DMS 273 (cell line): ENCODE data around the gene GMCL2.
A peak's percentile ranks its signal among the peaks of the same experiment; 100 is the strongest.

Experiments used
- DNase-seq: peaks from one replicate; lab custom pipeline; 2025; ENCODE audit not compliant: unreplicated experiment; lab: John Stamatoyannopoulos, UW

GMCL2 gene

GRCh38 chr5:178222292-178222691 lies 35.1 kb upstream of the GMCL2 start:
- no peak for DNase-seq

GRCh38 chr5:178221853-178222252 lies 34.7 kb upstream of the GMCL2 start:
- no peak for DNase-seq

GRCh38 chr5:178221282-178221681 lies 34.1 kb upstream of the GMCL2 start:
- DNase-seq: no peak

GRCh38 chr5:178218827-178219226 lies 31.7 kb upstream of the GMCL2 start:
- no peak for DNase-seq

DNA sequence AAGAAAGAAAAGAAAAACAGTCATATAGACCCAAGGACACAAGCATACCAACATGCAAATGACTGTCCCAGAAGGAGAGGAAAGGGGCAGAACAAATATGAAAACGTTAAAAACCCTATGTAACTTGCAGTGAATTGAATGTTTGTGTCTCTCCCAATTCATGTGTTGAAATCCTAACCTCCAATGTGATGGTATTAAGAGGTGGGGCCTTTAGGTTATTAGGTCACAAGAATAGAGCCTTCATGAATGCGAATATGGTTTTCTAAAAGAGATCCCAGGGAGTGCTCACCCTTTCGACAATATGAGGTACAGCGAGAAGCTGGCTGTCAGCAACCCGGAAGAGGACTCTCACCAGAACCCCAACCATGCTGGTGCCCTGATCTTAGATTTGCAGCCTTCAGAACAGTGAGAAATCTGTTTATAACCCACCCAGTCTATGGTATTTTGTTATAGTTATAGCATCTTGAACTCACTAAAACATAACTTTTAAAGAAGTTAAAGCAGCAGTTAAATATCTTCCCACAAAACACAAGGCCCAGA lies 31.1 kb upstream of the GMCL2 start:
- peak; percentile 35 for DNase-seq

GRCh38 chr5:178216779-178217178 lies 29.6 kb upstream of the GMCL2 start:
- DNase-seq: no peak

- no peak for DNase-seq
Observed at GRCh38 chr5:178216088-178216534, 28.9 kb upstream of the GMCL2 start.

GRCh38 chr5:178215280-178216002 lies 28.3 kb upstream of the GMCL2 start:
- peak; percentile 38 for DNase-seq

GRCh38 chr5:178214160-178214803 lies 27.1 kb upstream of the GMCL2 start:
- DNase-seq: peak; percentile 49

- DNase-seq: no peak
Observed at GRCh38 chr5:178213748-178214151, 26.6 kb upstream of the GMCL2 start.

GRCh38 chr5:178213003-178213461 lies 25.9 kb upstream of the GMCL2 start:
- peak; percentile 52 for DNase-seq

- peak; percentile 52 for DNase-seq
Observed at GRCh38 chr5:178212241-178213002, 25.3 kb upstream of the GMCL2 start.

DNA sequence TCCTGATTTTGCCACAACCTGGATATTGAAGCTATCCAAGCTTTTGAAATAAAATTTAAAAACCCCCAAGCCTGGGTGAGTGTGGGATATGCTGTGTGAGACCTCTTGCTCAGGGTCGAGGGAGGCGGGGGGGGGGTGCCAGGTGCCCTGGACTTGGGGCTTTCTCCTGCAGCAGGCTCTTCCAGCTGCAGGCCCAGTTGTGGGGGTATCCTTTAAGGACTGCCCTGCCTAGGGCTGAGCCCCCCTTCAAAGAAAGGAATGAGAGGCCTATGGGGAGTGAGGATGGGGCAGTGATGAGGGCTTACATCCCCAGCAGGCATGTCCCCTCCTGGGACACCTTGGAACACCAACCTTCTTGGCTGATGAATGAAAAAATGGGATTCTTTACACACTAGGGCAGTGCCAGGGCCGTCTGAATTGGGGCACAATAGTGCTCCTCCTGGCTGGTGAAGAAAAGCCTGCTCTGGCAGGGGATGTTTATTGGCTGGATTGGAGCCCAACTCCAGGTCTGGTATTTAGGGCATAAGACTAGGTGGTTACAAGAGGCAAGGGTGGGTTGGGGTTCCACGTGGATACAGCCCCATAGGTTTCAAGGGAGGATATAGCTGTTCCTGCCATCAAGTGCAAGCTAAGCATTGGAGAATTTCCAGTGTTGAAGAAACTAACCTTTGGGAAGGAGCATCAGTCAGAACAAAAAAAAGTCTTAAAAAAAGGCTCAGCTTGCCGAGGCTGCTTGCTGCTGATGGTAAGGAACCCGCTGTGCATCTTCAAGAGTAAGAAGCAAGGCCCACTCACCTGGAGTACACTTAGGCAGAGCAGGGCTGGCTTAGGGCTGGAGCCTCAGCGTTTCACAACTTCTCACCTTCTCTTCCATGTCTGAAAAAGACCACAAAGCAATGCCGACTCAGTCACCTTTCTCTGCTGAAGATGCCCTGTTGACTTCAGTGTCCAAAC lies 24.2 kb upstream of the GMCL2 start:
- DNase-seq: peak; percentile 64

DNA sequence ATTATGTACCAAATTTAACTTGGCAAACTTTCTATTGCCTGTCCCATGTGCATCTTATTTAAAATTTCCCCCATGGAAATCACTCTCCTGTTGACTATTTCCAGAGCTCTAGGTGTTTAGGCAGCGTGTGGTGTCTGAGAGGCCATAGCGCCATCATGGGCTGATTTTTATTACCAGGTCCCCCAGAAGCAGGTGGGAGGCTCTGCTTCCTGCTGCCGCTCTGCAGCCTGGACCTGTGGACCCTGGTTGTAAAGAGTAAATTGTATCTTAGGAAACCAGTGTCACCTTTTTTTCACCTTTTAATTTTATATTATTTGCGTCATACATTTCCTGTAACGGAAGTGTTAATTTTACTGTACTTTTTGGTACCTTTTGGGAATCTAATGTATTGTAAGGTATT lies 23.5 kb upstream of the GMCL2 start:
- no peak for DNase-seq

DNA sequence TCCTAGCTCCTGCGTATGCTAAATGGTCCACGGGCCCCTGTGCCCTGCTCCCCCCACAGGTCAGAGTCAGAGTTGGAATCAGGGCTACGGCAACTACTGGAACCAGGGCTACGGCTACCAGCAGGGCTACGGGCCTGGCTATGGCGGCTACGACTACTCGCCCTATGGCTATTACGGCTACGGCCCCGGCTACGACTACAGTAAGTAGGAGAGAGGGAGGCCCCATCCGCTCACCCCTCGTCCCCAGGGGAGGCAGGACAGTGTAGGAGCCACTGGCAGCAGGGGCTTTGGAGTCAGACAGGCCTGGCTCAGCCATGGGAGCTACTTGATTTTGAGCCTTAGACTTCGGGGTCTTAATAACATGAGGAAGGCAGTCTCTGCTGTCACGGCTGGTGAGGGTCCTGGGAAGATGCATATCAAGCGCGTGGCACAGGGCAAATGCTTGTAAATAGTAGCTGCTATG lies 22.9 kb upstream of the GMCL2 start:
- no peak for DNase-seq

DNA sequence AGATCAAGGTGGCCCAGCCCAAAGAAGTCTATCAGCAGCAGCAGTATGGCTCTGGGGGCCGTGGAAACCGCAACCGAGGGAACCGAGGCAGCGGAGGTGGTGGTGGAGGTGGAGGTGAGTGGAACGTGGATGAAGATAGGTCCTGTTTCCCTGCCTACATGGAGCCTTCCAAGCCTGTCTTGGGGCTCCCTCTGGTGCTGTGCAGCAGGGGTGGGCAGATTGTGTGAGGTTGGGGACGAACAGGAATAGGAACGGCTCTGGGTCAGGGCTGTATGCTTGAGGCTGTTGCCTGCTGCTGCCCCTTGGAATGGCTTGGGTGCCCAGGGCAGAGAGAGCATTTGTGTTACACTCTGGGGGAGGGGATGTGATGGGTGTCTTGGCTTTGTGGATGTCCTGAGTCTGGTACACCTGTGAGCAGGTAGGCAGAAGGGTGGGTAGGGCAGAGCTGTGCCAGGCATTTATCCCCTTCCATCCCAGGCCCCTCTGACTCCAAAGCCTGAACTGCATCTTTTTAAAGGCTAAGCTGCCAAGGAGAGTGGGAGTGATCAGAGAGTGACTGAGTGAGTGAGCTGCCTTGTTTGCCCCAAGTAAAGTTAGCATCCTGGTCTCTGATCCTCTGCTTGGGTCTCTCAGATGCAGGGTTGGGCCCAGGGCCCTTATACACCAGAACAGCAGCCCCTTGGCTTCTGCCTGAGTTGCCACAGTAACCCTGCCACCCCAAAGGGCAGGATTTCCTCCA lies 22.3 kb upstream of the GMCL2 start:
- no peak for DNase-seq

DNA sequence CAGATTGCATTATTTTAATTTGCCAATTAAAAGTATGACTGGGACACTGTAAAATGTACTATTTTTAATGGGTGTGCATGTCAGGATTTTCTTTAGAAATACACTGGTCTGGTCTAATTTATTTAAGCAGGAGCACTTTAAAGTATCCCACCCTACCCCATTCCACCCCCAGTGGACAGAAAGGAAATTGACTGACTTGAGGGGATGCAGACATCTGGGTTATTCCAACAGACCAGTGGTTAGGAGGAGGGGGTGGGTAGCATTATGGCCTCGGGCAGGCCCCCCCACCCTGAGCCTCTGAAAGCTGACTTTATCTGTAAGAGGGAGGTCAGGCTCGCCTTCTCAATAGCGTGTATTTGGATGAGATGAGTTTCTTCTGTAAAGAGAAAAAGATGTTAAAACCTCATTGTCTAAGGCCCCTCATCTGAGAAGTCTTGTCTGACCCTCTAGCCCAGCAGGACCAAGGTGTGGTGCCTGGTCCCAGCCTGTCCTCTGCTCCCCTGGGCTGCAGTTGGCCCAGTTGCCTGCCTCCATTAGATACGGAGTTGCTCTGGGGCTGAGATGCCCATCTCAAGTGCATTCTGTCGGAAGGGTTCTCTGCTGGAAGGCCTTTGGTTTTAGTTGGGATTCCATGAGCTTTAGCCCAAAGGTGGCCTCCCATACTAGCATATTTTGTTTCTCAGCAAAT lies 21.5 kb upstream of the GMCL2 start:
- DNase-seq: peak; percentile 64

GRCh38 chr5:178207917-178208280 lies 20.7 kb upstream of the GMCL2 start:
- no peak for DNase-seq
